ENCODE data around the gene FUBP1. TPM values are rescaled to one million over a fixed set of nuclear protein-coding genes. Genes with fewer than 3 reads are reported as not detected.

Gene FUBP1
- total RNA-seq, 2 experiments from 2014 or later: 234 to 301 TPM

GRCh38 chr1:78004719-78005447 lies 26.0 kb upstream of the FUBP1 start, which contains the start of gene DNAJB4:
Gene DNAJB4, plus strand, starts transcription at chr1:78004939. Its CDS starts 172 bp downstream, at chr1:78005111.
- Histone ChIP-seq H3K4me1 (ENCODE audit: insufficient read depth, low read length, poor library complexity, severe bottlenecking) (peaks cover 38% of the 10 kb centered on the region), H3K79me2 (ENCODE audit: insufficient read depth, low read depth, low read length) (peaks cover 19% of the 10 kb centered on the region; the same call in 1 of the 2 replicates), H3K4me3 (ENCODE audit: low read depth, low read length, poor library complexity, severe bottlenecking) (peak within 1 kb of the TSS; percentile 72), H3K27ac (ENCODE audit: low read depth, low read length, poor library complexity, severe bottlenecking) (peak within 1 kb of the TSS; percentile 68), H3K9me3 (ENCODE audit: low read length) (no peaks in the 10 kb centered on the region), H4K20me1 (ENCODE audit: insufficient read depth, low read length) (no peaks in the 10 kb centered on the region), H3K4me2 (ENCODE audit: low read length) (peak within 1 kb of the TSS; percentile 80), H3K36me3 (ENCODE audit: insufficient read depth, low read length) (no peaks in the 10 kb centered on the region), H2AFZ (ENCODE audit: low read length) (peak within 1 kb of the TSS; percentile 84; the same call in 1 of the 2 replicates), H3K9me2 (ENCODE audit: insufficient read depth, low read length) (no peaks in the 10 kb centered on the region)
- ChIA-PET CTCF (ENCODE audit: unreplicated experiment) (interaction anchor here (0.8 to 1.5 kb wide), 2 partner anchors 26 to 38 kb away, joined by 3 to 5 read pairs; partner anchors contain the start of gene FUBP1), POLR2A (interaction anchor here (0.5 to 9.8 kb wide), 34 partner anchors 10 to 1602 kb away, joined by 3 to 193 read pairs (median 4); partner anchors contain the start of genes FUBP1, MIGA1 and ZZZ3)
- DNase-seq (ENCODE audit: low spot score): peak; percentile 94
- BruUV-seq (replicated peaks): TSS peak; percentile 63
- intact Hi-C loops (cut with micrococcal nuclease; ENCODE audit: unreplicated experiment): loop anchor here (1.0 to 10.0 kb wide), 3 partner anchors 26 to 250 kb away; partner anchors contain the start of genes FUBP1 and USP33
- TF ChIP-seq, protein P1, sequence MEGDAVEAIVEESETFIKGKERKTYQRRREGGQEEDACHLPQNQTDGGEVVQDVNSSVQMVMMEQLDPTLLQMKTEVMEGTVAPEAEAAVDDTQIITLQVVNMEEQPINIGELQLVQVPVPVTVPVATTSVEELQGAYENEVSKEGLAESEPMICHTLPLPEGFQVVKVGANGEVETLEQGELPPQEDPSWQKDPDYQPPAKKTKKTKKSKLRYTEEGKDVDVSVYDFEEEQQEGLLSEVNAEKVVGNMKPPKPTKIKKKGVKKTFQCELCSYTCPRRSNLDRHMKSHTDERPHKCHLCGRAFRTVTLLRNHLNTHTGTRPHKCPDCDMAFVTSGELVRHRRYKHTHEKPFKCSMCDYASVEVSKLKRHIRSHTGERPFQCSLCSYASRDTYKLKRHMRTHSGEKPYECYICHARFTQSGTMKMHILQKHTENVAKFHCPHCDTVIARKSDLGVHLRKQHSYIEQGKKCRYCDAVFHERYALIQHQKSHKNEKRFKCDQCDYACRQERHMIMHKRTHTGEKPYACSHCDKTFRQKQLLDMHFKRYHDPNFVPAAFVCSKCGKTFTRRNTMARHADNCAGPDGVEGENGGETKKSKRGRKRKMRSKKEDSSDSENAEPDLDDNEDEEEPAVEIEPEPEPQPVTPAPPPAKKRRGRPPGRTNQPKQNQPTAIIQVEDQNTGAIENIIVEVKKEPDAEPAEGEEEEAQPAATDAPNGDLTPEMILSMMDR (conservative IDR thresholded peaks at IDR 0.05; ENCODE audit: low read length): no peak
- TF ChIP-seq EZH2phosphoT487 (IDR thresholded peaks at IDR 0.05; ENCODE audit: borderline replicate concordance, low read depth, low read length): no peak

GRCh38 chr1:78003882-78004718 lies 25.2 kb upstream of the FUBP1 start:
- POLR2A ChIA-PET: interaction anchor here (0.5 to 9.8 kb wide), 33 partner anchors 9 to 1603 kb away, joined by 3 to 193 read pairs (median 4); partner anchors contain the start of genes FUBP1, MIGA1 and ZZZ3
- Histone ChIP-seq H3K4me1 (ENCODE audit: insufficient read depth, low read length, poor library complexity, severe bottlenecking) (peaks cover 38% of the 10 kb centered on the region), H3K27ac (ENCODE audit: low read depth, low read length, poor library complexity, severe bottlenecking) (peak overlapping the region; percentile 68), H3K9me3 (ENCODE audit: low read length) (no peaks in the 10 kb centered on the region), H3K79me2 (ENCODE audit: insufficient read depth, low read depth, low read length) (peaks cover 19% of the 10 kb centered on the region; the same call in 1 of the 2 replicates), H4K20me1 (ENCODE audit: insufficient read depth, low read length) (no peaks in the 10 kb centered on the region), H3K4me3 (ENCODE audit: low read depth, low read length, poor library complexity, severe bottlenecking) (peak overlapping the region; percentile 72), H3K36me3 (ENCODE audit: insufficient read depth, low read length) (no peaks in the 10 kb centered on the region), H2AFZ (ENCODE audit: low read length) (peak overlapping the region; percentile 84; the same call in 1 of the 2 replicates), H3K9me2 (ENCODE audit: insufficient read depth, low read length) (no peaks in the 10 kb centered on the region), H3K4me2 (ENCODE audit: low read length) (peak overlapping the region; percentile 80)
- DNase-seq (ENCODE audit: low spot score): peak; percentile 75
- TF ChIP-seq, protein P1 (conservative IDR thresholded peaks at IDR 0.05; ENCODE audit: low read length): no peak
- TF ChIP-seq EZH2phosphoT487 (IDR thresholded peaks at IDR 0.05; ENCODE audit: borderline replicate concordance, low read depth, low read length): no peak
- CTCF ChIA-PET (ENCODE audit: unreplicated experiment): interaction anchor here (0.8 kb wide), 1 partner anchor 39 kb away, joined by 3 read pairs; no protein-coding TSS in a partner anchor
- intact Hi-C loops (cut with micrococcal nuclease; ENCODE audit: unreplicated experiment): loop anchor here (1.0 to 10.0 kb wide), 3 partner anchors 25 to 249 kb away; partner anchors contain the start of genes FUBP1 and USP33
- no TSS peak for BruUV-seq (replicated peaks)

Data from OCI-LY7 (cell line).